HG03060 (cell line): Measurements from ENCODE around the gene SERPINI2.
"Not testable (repeated sequence)": the region's sequence is repeated elsewhere in the genome, so short reads cannot be mapped to it uniquely, and the experiment has no call there.

ENCODE experiments used
- ATAC-seq: cut with Tn5 transposase; IDR thresholded peaks from one replicate; pipeline ENCODE4 v1.9.1; 2021; ENCODE audit warnings: low read depth, moderate number of reproducible peaks; ENCODE audit not compliant: unreplicated experiment

The SERPINI2 gene

DNA sequence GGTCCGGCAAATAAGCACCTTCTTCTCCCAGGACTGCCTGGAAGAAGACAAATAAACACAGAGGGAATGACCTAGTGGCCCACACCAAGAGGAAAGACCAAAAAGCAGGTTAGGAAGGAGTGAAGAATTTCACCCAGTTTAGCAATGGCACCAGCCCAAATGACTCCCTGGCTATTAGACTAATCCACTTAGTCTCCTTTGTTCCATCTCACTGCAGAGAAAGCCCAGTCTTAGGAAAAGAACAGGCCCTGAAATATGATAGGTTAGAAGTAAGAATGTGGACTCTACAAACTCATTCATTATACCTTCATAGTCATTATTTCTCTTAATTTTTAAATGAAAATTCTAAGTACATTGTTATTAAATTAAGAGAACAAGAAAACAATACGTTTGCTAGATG lies 23.2 kb downstream of the SERPINI2 start:
- no peak for ATAC-seq

- no peak for ATAC-seq
Observed at GRCh38 chr3:167450195-167450594, 23.6 kb downstream of the SERPINI2 start.

- no peak for ATAC-seq
Observed at GRCh38 chr3:167445491-167445890, 28.4 kb downstream of the SERPINI2 start.

DNA sequence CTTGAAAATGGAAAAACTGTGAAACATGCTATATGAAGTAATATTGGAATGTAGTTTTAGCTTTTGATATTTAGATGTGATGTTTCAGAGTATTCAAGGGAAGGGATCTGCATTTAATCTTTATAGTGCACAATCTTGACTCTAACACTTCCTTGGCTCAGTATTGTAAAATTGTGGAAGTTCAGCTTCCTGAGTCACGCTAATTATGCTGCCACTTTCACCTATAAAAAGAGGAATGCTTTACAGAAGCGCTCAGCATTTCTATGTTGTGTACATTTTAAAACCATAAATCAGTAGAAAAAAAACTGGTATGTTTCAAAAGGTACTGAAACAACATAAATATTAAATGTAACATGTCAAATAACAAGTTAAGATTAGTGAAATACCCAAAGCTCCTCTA lies 32.6 kb downstream of the SERPINI2 start:
- no peak for ATAC-seq

GRCh38 chr3:167437428-167438139 lies 36.3 kb downstream of the SERPINI2 start:
- ATAC-seq = no peak

DNA sequence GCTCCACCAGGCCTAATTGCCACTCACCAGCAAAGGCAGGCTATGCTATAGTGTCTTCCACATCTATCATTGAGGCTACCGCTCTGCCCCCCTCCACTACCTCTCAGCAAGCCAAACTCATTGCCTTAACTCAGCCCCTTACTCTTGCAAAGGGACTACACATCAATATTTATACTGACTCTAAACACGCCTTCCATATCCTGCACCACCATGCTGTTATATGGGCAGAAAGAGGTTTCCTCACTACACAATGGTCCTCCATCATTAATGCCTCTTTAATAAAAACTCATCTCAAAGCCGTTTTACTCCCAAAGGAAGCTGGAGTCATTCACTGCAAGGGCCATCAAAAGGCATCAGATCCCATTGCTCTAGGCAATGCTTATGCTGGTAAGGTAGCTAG lies 46.9 kb downstream of the SERPINI2 start:
- not testable (repeated sequence) for ATAC-seq

DNA sequence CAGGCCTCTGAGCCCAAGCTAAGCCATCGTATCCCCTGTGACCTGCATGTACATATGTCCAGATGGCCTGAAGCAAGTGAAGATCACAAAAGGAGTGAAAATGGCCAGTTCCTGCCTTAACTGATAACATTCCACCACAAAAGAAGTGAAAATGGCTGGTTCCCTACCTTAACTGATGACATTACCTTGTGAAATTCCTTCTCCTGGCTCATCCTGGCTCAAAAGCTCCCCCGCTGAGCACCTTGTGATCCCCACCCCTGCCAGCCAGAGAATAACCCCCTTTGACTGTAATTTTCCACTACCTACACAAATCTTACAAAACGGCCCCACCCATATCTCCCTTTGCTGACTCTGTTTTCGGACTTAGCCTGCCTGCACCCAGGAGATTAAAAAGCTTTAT lies 51.4 kb downstream of the SERPINI2 start:
- not testable (repeated sequence) for ATAC-seq

- ATAC-seq = no peak
Observed at GRCh38 chr3:167409611-167410010, 64.2 kb downstream of the SERPINI2 start.

DNA sequence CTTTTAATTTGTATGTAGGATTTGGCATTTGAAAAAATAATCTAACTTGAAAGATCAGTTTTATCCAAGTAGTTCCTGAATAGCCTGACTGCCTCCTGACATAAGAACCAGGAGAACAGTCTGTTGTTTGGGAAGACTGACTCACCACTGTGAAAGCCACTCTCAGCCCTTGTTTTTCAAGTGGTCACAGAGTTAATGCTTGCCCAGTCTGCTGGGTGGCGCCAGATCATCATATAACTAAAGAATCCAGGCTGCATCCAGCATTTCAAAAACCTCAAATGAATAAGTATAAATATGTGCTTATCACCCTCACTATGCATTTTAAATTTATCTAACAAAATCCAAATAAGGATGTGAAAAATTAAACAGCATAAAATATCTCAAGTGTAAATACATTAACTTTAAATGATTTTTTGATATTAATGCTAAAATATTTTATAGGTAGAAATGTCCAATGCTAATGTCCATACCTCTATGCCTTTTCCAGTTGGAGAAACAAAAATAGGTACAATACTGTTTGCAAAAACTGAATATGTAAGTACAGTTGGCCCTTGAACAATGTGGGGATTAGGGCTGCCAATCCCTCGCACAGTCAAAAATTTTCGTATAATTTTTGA lies 66.9 kb downstream of the SERPINI2 start:
- no peak for ATAC-seq

DNA sequence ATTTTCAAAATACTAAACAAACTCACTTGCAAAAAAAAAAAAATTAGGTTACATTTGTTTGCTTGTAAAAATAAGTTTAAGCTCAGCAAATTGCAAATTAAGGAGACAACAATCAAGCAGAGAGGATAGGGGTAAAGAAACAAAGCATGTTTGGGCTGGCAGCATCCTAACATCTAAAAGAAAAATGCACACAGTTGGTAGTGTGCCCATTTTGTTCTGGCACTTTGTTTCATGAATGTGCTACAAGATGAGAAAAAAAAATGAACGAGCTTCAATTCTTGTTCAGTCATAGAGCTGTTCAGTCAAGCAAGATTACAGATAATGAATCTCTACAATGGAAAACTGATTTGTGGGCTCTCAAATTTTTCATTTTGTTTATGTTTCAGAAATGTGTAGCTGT lies 76.0 kb downstream of the SERPINI2 start:
- ATAC-seq = no peak

- no peak for ATAC-seq
Observed at GRCh38 chr3:167396075-167396474, 77.8 kb downstream of the SERPINI2 start.

- no peak for ATAC-seq
Observed at GRCh38 chr3:167394003-167394402, 79.8 kb downstream of the SERPINI2 start.
